ENCODE measurements around the gene RSPO3. TPM values are rescaled to one million over a fixed set of nuclear protein-coding genes. Genes with fewer than 3 reads are reported as not detected.

The RSPO3 gene
- total RNA-seq, 1 experiment from 2014 or later = not detected

DNA sequence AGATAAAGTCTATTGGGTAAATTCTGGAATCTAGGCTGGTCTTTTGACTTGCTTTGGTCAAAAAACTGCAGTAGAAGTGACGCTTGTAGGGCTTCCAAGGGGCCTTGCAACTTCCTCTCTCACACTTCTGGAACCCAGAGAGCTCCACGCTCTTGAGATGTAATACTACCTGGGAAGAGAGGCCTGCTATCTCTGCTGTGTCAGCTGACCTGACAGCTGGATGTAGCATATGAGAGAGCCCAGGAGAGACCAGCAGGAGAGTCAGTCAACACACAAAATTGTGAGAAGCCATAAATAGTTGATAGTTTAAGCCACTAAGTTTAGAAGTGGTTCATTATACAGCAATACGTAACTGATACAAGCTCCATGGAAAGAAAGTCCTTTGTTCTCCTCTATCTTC, 7.8 kb upstream of the RSPO3 start:
- intact Hi-C loops (cut with micrococcal nuclease; ENCODE audit: unreplicated experiment) = no loop called here
- BruUV-seq (replicated peaks) = no TSS peak
- Mint-ChIP-seq H3K9me3 (ENCODE audit: low read depth, unreplicated experiment) (no peaks in the 10 kb centered on the region), H3K27ac (ENCODE audit: unreplicated experiment) (no peak overlapping the region), H3K27me3 (ENCODE audit: unreplicated experiment) (peaks cover 16% of the 10 kb centered on the region), H3K36me3 (ENCODE audit: insufficient read depth, unreplicated experiment) (no peaks in the 10 kb centered on the region), H3K4me3 (ENCODE audit: low read depth, unreplicated experiment) (no peak overlapping the region), H3K4me1 (ENCODE audit: low read depth, unreplicated experiment) (no peaks in the 10 kb centered on the region)
- CTCF ChIA-PET = no interaction called here
- no peak for DNase-seq
- TF ChIP-seq, protein P1, sequence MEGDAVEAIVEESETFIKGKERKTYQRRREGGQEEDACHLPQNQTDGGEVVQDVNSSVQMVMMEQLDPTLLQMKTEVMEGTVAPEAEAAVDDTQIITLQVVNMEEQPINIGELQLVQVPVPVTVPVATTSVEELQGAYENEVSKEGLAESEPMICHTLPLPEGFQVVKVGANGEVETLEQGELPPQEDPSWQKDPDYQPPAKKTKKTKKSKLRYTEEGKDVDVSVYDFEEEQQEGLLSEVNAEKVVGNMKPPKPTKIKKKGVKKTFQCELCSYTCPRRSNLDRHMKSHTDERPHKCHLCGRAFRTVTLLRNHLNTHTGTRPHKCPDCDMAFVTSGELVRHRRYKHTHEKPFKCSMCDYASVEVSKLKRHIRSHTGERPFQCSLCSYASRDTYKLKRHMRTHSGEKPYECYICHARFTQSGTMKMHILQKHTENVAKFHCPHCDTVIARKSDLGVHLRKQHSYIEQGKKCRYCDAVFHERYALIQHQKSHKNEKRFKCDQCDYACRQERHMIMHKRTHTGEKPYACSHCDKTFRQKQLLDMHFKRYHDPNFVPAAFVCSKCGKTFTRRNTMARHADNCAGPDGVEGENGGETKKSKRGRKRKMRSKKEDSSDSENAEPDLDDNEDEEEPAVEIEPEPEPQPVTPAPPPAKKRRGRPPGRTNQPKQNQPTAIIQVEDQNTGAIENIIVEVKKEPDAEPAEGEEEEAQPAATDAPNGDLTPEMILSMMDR (IDR thresholded peaks at IDR 0.05; ENCODE audit: unreplicated experiment) = no peak

DNA sequence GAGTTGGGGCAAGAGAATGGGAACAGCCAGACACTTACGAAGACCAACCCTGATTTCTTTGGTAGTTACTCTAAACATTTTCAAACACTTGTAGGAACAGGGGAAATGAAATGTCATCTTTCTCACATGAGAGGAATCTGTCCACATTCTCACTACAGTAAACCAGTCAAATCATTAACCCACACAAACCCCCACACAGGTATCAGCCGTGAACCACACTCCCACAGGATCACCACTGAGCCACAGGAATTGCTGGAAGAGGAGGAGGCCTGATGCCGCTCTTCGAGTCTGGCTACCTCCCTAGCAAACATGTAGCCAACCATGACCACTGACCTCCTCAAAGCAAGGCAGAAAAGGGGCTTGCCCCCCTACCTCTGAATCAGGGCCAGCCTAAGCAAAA, 6.9 kb upstream of the RSPO3 start:
- no TSS peak for BruUV-seq (replicated peaks)
- intact Hi-C loops (cut with micrococcal nuclease; ENCODE audit: unreplicated experiment) = no loop called here
- TF ChIP-seq, protein P1 (IDR thresholded peaks at IDR 0.05; ENCODE audit: unreplicated experiment) = no peak
- H3K27ac Mint-ChIP-seq (ENCODE audit: unreplicated experiment) = no peak overlapping the region
- no peaks in the 10 kb centered on the region for H3K4me1 Mint-ChIP-seq (ENCODE audit: low read depth, unreplicated experiment)
- DNase-seq = no peak
- H3K27me3 Mint-ChIP-seq (ENCODE audit: unreplicated experiment) = peaks cover 25% of the 10 kb centered on the region
- CTCF ChIA-PET = no interaction called here
- H3K9me3 Mint-ChIP-seq (ENCODE audit: low read depth, unreplicated experiment) = no peaks in the 10 kb centered on the region
- no peaks in the 10 kb centered on the region for H3K36me3 Mint-ChIP-seq (ENCODE audit: insufficient read depth, unreplicated experiment)
- no peak overlapping the region for H3K4me3 Mint-ChIP-seq (ENCODE audit: low read depth, unreplicated experiment)

GRCh38 chr6:127114214-127114760, 4.2 kb upstream of the RSPO3 start:
- Mint-ChIP-seq H3K27ac (ENCODE audit: unreplicated experiment) (no peak overlapping the region), H3K27me3 (ENCODE audit: unreplicated experiment) (peaks cover 48% of the 10 kb centered on the region), H3K4me1 (ENCODE audit: low read depth, unreplicated experiment) (peaks cover 11% of the 10 kb centered on the region), H3K4me3 (ENCODE audit: low read depth, unreplicated experiment) (no peak overlapping the region), H3K9me3 (ENCODE audit: low read depth, unreplicated experiment) (no peaks in the 10 kb centered on the region), H3K36me3 (ENCODE audit: insufficient read depth, unreplicated experiment) (peaks cover 5% of the 10 kb centered on the region)
- TF ChIP-seq, protein P1 (IDR thresholded peaks at IDR 0.05; ENCODE audit: unreplicated experiment) = no peak
- no peak for DNase-seq
- CTCF ChIA-PET = interaction anchor here (0.5 kb wide), 1 partner anchor 407 kb away, joined by 3 read pairs; no protein-coding TSS in a partner anchor
- no TSS peak for BruUV-seq (replicated peaks)
- intact Hi-C loops (cut with micrococcal nuclease; ENCODE audit: unreplicated experiment) = no loop called here

DNA sequence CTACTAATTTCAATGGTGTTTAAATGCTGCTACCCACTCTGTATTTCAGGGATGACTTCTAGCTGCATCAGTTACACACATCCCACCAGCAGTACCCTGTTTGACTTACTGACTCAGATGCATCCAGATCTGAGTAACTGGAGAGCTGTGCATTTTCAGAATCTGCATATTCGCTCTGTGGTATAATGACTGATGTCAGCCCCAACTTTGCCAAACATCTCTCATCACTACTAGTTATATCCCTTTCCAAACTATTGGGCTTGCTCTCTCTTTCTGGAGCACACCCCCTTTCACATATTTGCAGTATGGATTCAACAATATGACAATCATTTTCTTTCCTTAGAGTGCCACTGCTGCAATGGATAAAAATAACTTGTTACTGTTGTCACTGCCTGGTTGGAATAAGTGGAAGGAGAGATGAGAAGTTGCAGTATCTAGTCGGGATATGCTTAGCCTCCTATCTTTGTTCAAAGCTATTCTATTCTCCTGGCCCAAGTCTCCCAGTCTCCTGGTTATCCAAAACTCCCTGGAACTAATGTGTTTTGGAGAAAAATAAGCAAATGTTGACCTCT, 3.3 kb upstream of the RSPO3 start:
- TF ChIP-seq, protein P1 (IDR thresholded peaks at IDR 0.05; ENCODE audit: unreplicated experiment) = no peak
- no TSS peak for BruUV-seq (replicated peaks)
- Mint-ChIP-seq H3K27ac (ENCODE audit: unreplicated experiment) (no peak overlapping the region), H3K4me3 (ENCODE audit: low read depth, unreplicated experiment) (no peak overlapping the region), H3K4me1 (ENCODE audit: low read depth, unreplicated experiment) (peaks cover 11% of the 10 kb centered on the region), H3K36me3 (ENCODE audit: insufficient read depth, unreplicated experiment) (peaks cover 5% of the 10 kb centered on the region), H3K27me3 (ENCODE audit: unreplicated experiment) (peaks cover 48% of the 10 kb centered on the region), H3K9me3 (ENCODE audit: low read depth, unreplicated experiment) (no peaks in the 10 kb centered on the region)
- intact Hi-C loops (cut with micrococcal nuclease; ENCODE audit: unreplicated experiment) = no loop called here
- no peak for DNase-seq
- CTCF ChIA-PET = interaction anchor here (0.7 kb wide), 1 partner anchor 14 kb away, joined by 3 read pairs; no protein-coding TSS in a partner anchor

Data from Calu3 (cell line).